Measurements from ENCODE around the gene TLR7. TPM values are rescaled to one million over a fixed set of nuclear protein-coding genes. Genes with fewer than 3 reads are reported as not detected.

Gene TLR7
- total RNA-seq: not detected in 2 replicates

GRCh38 chrX:12866451-12867377 lies at the start of gene TLR7:
Gene TLR7, plus strand, starts transcription at chrX:12867072. Its CDS starts 507 bp downstream, at chrX:12867579.

GRCh38 chrX:12906046-12906761 lies 39.3 kb downstream of the TLR7 start, which contains the start of gene TLR8:
Gene TLR8, plus strand, starts transcription at chrX:12906620. Its CDS starts 87 bp downstream, at chrX:12906707.

Other genes starting within 250 kb of the TLR7 start
- gene PRPS2, start 75.7 kb upstream of the TLR7 start, total RNA-seq: 32.7 and 33.6 TPM in 2 replicates
- gene TLR8, start 39.5 kb downstream of the TLR7 start, total RNA-seq: not detected in 2 replicates
- 3,604 and 6,479 TPM in 2 replicates for gene TMSB4X, start 108.0 kb downstream of the TLR7 start, total RNA-seq
- gene FAM9C, start 177.5 kb downstream of the TLR7 start, total RNA-seq: not detected in 2 replicates

All from cardiac atrium fibroblast (primary cell).